BJ (cell line): ENCODE results near the gene DNAL1. TPM values are rescaled to one million over a fixed set of nuclear protein-coding genes. Genes with fewer than 3 reads are reported as not detected.

Experiments used
- CTCF ChIA-PET: fragments of 350-600 bp; formaldehyde crosslinking; extraction: SDS; loops from one replicate; lab custom pipeline; 2021; ENCODE audit warnings: antibody characterized with exemption, inconsistent platforms; lab: Yijun Ruan, JAX
- POLR2A ChIA-PET: fragments of 300-600 bp; sonication (Branson Sonifier 250); formaldehyde crosslinking; extraction: SDS; loops from one replicate; lab custom pipeline; 2021; ENCODE audit warnings: antibody characterized with exemption; lab: Charles Lee
- DNase-seq: peaks from one replicate; pipeline ENCODE4 v3.0.0-alpha.2; 2011; ENCODE audit warnings: low read depth
- H3K27me3 ChIP-seq: 2 replicates; pipeline ENCODE4 v1.6.0; 2011; ENCODE audit warnings: low read length; ENCODE audit not compliant: control insufficient read depth, insufficient read depth
- H3K36me3 ChIP-seq: 2 replicates; pipeline ENCODE4 v1.5.1; 2011; ENCODE audit warnings: low read length; ENCODE audit not compliant: control insufficient read depth, insufficient read depth
- H3K4me3 ChIP-seq: 2 replicates; pipeline ENCODE4 v1.5.1; 2011; ENCODE audit warnings: low read depth, mild to moderate bottlenecking, control low read depth, low read length
- CTCF ChIP-seq: IDR thresholded peaks from 2 replicates; pipeline ENCODE4 v1.5.1; 2011; ENCODE audit warnings: low read depth, mild to moderate bottlenecking, control low read depth, inconsistent platforms, low read length, moderate library complexity; ENCODE audit not compliant: insufficient read depth
- polyA plus RNA-seq: library from polyadenylated mRNA; depleted of rRNA; stranded (reverse); fragments of >200 nt; gene quantifications from 2 replicates; pipeline ENCODE4 v1.2.3, GENCODE V29; 2011

The DNAL1 gene
- polyA plus RNA-seq, 1 experiment: 2.4 TPM

DNA sequence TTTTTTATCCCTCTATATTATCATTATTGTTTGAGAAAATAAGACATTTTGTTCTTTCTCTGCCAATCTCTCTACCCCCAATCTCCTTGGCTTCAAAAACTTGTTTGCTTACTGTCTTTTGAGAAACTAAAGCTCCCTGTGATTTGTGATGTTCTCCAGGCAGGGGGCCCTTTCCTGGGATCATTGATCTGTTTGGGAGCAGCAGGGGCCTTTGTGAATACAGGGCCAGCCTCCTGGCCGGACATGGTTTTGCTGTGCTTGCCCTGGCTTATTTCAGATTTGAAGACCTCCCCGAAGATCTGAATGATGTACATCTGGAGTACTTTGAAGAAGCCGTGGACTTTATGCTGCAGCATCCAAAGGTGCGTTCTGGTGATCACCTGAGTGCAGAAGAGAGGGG lies 28.0 kb upstream of the DNAL1 start:
- Histone ChIP-seq H3K27me3 (no peaks in the 10 kb centered on the region), H3K4me3 (no peak overlapping the region), H3K36me3 (no peaks in the 10 kb centered on the region)
- no peak for DNase-seq
- ChIA-PET POLR2A (no interaction called here), CTCF (interaction anchor here (0.6 to 1.6 kb wide), 2 partner anchors 9 to 11 kb away, joined by 3 to 6 read pairs; no protein-coding TSS in a partner anchor)
- no peak for TF ChIP-seq CTCF

DNA sequence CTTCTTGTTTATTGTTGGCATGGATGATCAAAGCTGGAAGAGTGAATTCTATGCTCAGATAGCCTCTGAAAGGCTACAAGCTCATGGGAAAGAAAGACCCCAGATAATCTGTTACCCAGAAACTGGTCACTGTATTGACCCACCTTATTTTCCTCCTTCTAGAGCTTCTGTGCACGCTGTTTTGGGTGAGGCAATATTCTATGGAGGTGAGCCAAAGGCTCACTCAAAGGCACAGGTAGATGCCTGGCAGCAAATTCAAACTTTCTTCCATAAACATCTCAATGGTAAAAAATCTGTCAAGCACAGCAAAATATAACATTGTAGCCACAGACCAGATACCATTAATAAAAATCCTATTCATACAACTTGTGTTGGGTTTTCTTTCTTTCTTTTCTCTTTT lies 25.3 kb upstream of the DNAL1 start:
- no peak for DNase-seq
- Histone ChIP-seq H3K27me3 (no peaks in the 10 kb centered on the region), H3K4me3 (no peak overlapping the region), H3K36me3 (no peaks in the 10 kb centered on the region)
- POLR2A ChIA-PET: no interaction called here
- TF ChIP-seq CTCF: no peak
- CTCF ChIA-PET: interaction anchor here (1.5 kb wide), 2 partner anchors 14 to 107 kb away, joined by 3 to 5 read pairs; no protein-coding TSS in a partner anchor

- no peaks in the 10 kb centered on the region for H3K36me3 ChIP-seq
- H3K27me3 ChIP-seq: no peaks in the 10 kb centered on the region
- no peak for TF ChIP-seq CTCF
- H3K4me3 ChIP-seq: no peak overlapping the region
- ChIA-PET CTCF (no interaction called here), POLR2A (no interaction called here)
- DNase-seq: no peak
Observed at GRCh38 chr14:73620268-73620667, 24.5 kb upstream of the DNAL1 start.

GRCh38 chr14:73623504-73624054 lies 21.2 kb upstream of the DNAL1 start:
- TF ChIP-seq CTCF: no peak
- ChIA-PET POLR2A (no interaction called here), CTCF (no interaction called here)
- no peak overlapping the region for H3K4me3 ChIP-seq
- no peaks in the 10 kb centered on the region for H3K27me3 ChIP-seq
- H3K36me3 ChIP-seq: no peaks in the 10 kb centered on the region
- no peak for DNase-seq

- Histone ChIP-seq H3K27me3 (no peaks in the 10 kb centered on the region), H3K36me3 (no peaks in the 10 kb centered on the region), H3K4me3 (no peak overlapping the region)
- no peak for DNase-seq
- no peak for TF ChIP-seq CTCF
- ChIA-PET CTCF (interaction anchor here (0.6 to 2.0 kb wide), 3 partner anchors 10 to 118 kb away, joined by 3 to 7 read pairs (median 6); no protein-coding TSS in a partner anchor), POLR2A (no interaction called here)
Observed at GRCh38 chr14:73625706-73626105, 19.1 kb upstream of the DNAL1 start.
